Measurements from ENCODE around the gene KIF2A. TPM values are rescaled to one million over a fixed set of nuclear protein-coding genes. Genes with fewer than 3 reads are reported as not detected.

KIF2A gene
- total RNA-seq, 1 experiment from 2014 or later, result 42.9 TPM

GRCh38 chr5:62348723-62349481, 42.9 kb downstream of the KIF2A start:
- BruUV-seq (replicated peaks), result no TSS peak
- CTCF ChIA-PET, result interaction anchor here (1.2 kb wide), 1 partner anchor 124 kb away, joined by 3 read pairs; no protein-coding TSS in a partner anchor
- Histone ChIP-seq H3K27ac (ENCODE audit: low read depth, low read length) (no peak overlapping the region), H2AFZ (ENCODE audit: low read depth, low read length, poor library complexity, severe bottlenecking) (no peak overlapping the region), H3K36me3 (ENCODE audit: control insufficient read depth in 1 of 2, insufficient read depth in 2 of 2, low read length in 2 of 2) (peaks cover 2 to 4% of the 10 kb centered on the region in 2 experiments; a peak in 1 of 4 replicates), H3K4me1 (ENCODE audit: control insufficient read depth in 1 of 2, insufficient read depth in 2 of 2, low read length in 2 of 2) (no peaks in the 10 kb centered on the region), H3K27me3 (ENCODE audit: insufficient read depth, low read length) (no peaks in the 10 kb centered on the region), H3K9me2 (ENCODE audit: insufficient read depth) (no peaks in the 10 kb centered on the region), H3K4me2 (ENCODE audit: low read length) (no peak overlapping the region), H3K9me3 (ENCODE audit: control insufficient read depth in 1 of 2, insufficient read depth in 1 of 2, low read depth in 1 of 2, low read length in 2 of 2) (no peaks in the 10 kb centered on the region), H3K79me2 (ENCODE audit: insufficient read depth, low read length) (peaks cover 27% of the 10 kb centered on the region), H3K4me3 (replicated peaks in 1 of 2; ENCODE audit: low read depth in 1 of 2, low read length in 2 of 2) (no peak overlapping the region), H3K9ac (ENCODE audit: low read length) (no peak overlapping the region), H4K20me1 (ENCODE audit: insufficient read depth) (no peaks in the 10 kb centered on the region)
- POLR2A ChIA-PET, result no interaction called here
- RAD21 ChIA-PET (ENCODE audit: low non-redundant PET in 1 of 2, low total read pairs in 2 of 2, uncharacterized antibody in 2 of 2, unreplicated experiment in 2 of 2), result no interaction called here
- no peak for DNase-seq (ENCODE audit: low read depth, low spot score)
- intact Hi-C loops (cut with micrococcal nuclease), result no loop called here
- TF ChIP-seq TCF7L2 (IDR thresholded peaks at IDR 0.05; ENCODE audit: borderline replicate concordance, extremely low read depth, insufficient read depth, insufficient read length) (no peak), CBX3 (IDR thresholded peaks at IDR 0.05; ENCODE audit: low read depth) (no peak), ELF1 (IDR thresholded peaks at IDR 0.05; ENCODE audit: borderline replicate concordance, low read depth) (no peak), SRF (IDR thresholded peaks at IDR 0.05; ENCODE audit: low read depth) (no peak), EZH2phosphoT487 (IDR thresholded peaks at IDR 0.05; ENCODE audit: borderline replicate concordance) (no peak), REST (IDR thresholded peaks at IDR 0.05; ENCODE audit: low read depth) (no peak), ZFX (IDR thresholded peaks at IDR 0.05) (no peak)
- no peak for ATAC-seq

Data from HCT116 (cell line).